SU-DHL-6 (cell line): Measurements from ENCODE around the gene EOLA1.
A peak's percentile ranks its signal among the peaks of the same experiment; 100 is the strongest.
"Not testable (repeated sequence)": the region's sequence is repeated elsewhere in the genome, so short reads cannot be mapped to it uniquely, and the experiment has no call there.

ENCODE experiments used
- H2AFZ ChIP-seq: fragments of 200-600 bp; sonication (generic); 2 replicates; pipeline ENCODE4 v1.6.1; 2014; ENCODE audit warnings: low read depth, mild to moderate bottlenecking, moderate library complexity, mixed read lengths, antibody characterized with exemption, low read length; ENCODE audit not compliant: severe bottlenecking
- H3F3A ChIP-seq: fragments of 200-600 bp; shearing (Covaris generic); 2 replicates; pipeline ENCODE4 v1.6.0; 2016; ENCODE audit warnings: antibody characterized with exemption, mild to moderate bottlenecking; ENCODE audit not compliant: insufficient read depth
- H3K27ac ChIP-seq: fragments of 200-600 bp; sonication (generic); 2 replicates; pipeline ENCODE4 v1.5.1; 2016; ENCODE audit warnings: low read depth, mild to moderate bottlenecking, low read length, moderate library complexity, mixed read lengths
- H3K27me3 ChIP-seq: fragments of 200-600 bp; sonication (generic), shearing (Covaris generic); 2 replicates; pipeline ENCODE4 v1.6.0; 2014; ENCODE audit warnings: mild to moderate bottlenecking, low read length
- H3K36me3 ChIP-seq: fragments of 200-600 bp; sonication (generic); 2 replicates; pipeline ENCODE4 v1.6.1; 2014; ENCODE audit warnings: mild to moderate bottlenecking, low read length, mixed read lengths
- H3K4me2 ChIP-seq: fragments of 300-600, 200-600 bp; shearing (Covaris generic), sonication (generic); 2 replicates; pipeline ENCODE4 v1.6.0; 2014; ENCODE audit warnings: low read length, low read depth, mild to moderate bottlenecking; ENCODE audit not compliant: poor library complexity, severe bottlenecking
- H3K4me3 ChIP-seq: fragments of 200-600 bp; sonication (generic); 2 replicates; pipeline ENCODE4 v1.5.1; 2014; ENCODE audit warnings: antibody characterized with exemption, low read length, mild to moderate bottlenecking, mixed read lengths; ENCODE audit not compliant: insufficient read depth, poor library complexity, severe bottlenecking
- H3K79me2 ChIP-seq: fragments of 200-600 bp; sonication (generic); 2 replicates; pipeline ENCODE4 v1.6.1; 2014; ENCODE audit warnings: mild to moderate bottlenecking, low read length, moderate library complexity; ENCODE audit not compliant: insufficient read depth
- H3K9ac ChIP-seq: fragments of 200-600 bp; sonication (generic); 2 replicates; pipeline ENCODE4 v1.7.0; 2014; ENCODE audit warnings: mild to moderate bottlenecking, low read length
- H3K9me2 ChIP-seq: fragments of 200-600 bp; sonication (generic); replicated peaks from 2 replicates; pipeline ENCODE4 v1.6.1; 2014; ENCODE audit warnings: low read length; ENCODE audit not compliant: insufficient read depth
- H3K9me3 ChIP-seq: fragments of 200-600 bp; sonication (generic); 2 replicates; pipeline ENCODE4 v1.6.1; 2014; ENCODE audit warnings: low read length, mixed read lengths; ENCODE audit not compliant: insufficient read depth
- H4K20me1 ChIP-seq: fragments of 200-600 bp; sonication (generic); 2 replicates; pipeline ENCODE4 v1.6.1; 2014; ENCODE audit warnings: low read depth, mild to moderate bottlenecking, antibody characterized with exemption, low read length, moderate library complexity, mixed read lengths
- EZH2phosphoT487 ChIP-seq: fragments of 200-600 bp; sonication (generic), shearing (Covaris generic); conservative IDR thresholded peaks from 2 replicates; pipeline ENCODE4 v1.6.1; 2018; ENCODE audit warnings: mild to moderate bottlenecking, antibody characterized with exemption, low read length, moderate library complexity, mixed read lengths
- TF ChIP-seq, protein P1 (sequence below): fragments of 200-600 bp; sonication (generic); IDR thresholded peaks from one replicate; pipeline ENCODE4 v1.5.1; 2017; ENCODE audit warnings: antibody characterized with exemption, mild to moderate bottlenecking, low read length, moderate library complexity; ENCODE audit not compliant: insufficient read depth, poor library complexity, severe bottlenecking

Gene EOLA1

DNA sequence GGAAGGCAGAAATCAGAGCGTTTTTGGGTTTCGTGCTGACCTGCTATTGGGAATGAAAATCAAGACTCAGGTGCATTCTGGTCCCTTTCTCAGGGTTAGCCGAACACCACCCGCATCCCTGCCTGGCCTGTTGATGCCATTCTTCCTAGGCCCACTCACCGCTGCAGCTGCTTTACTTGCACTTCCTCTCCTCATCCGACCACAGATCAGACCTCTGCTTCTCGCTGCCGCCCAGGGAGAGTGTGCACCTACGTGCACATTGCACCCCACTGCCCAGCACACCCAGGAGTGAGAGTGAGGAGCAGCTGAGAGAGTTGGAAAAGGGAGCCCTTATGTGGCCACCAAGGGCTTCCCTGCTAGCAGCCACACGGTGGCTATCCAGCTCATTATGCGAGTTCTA, 3.3 kb upstream of the EOLA1 start:
- H3K4me2 ChIP-seq, H3K9me3 ChIP-seq, H3K9ac ChIP-seq, H3K36me3 ChIP-seq, H3K4me3 ChIP-seq, H3K27ac ChIP-seq, H3F3A ChIP-seq, H3K79me2 ChIP-seq, H2AFZ ChIP-seq, H3K27me3 ChIP-seq, H3K9me2 ChIP-seq, H4K20me1 ChIP-seq: not testable (repeated sequence)

DNA sequence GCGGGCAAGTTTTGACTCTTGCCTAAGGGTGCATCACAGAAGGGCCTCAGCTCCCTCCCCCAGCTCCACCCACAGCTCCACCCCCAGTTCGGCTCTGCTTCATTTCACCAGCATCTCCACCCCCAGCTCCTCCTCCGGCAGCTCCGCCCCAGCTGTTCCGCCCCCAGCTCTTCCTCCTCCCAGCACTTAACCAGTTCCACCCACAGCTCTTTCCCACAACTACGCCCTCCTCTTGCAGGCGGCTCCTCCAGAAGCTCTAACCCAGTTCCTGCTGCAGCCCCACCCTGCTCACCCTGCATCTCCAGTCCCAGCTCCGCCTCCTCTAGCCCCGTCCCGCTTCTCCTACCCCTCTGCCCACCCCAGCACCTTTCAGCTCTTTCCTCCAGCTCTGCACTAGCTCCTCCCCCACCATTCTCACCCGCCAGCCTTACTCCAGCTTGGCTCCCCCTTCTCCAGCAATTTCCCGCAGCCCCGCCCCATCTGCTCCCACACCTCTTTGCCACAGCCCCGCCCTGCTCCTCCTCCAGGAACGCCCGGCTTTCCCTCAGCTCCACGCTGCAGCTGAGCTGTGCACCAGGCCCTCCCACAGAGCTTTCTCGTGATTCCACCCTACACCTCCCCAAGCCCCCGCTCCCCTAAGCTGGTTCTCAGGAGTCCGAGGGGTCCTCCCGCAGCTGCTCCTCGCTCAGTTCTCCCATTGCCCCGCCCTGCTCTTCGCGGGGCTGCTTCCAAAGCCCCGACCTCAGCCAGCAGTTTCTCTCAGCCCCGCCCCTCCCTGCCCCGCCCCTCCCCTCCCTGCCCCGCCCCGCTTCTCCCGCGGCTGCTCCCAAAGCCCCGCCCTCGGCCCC, 1.3 kb upstream of the EOLA1 start:
- peak overlapping the region; percentile 37; the same call in 1 of the 2 replicates for H3K27ac ChIP-seq
- TF ChIP-seq, protein P1, sequence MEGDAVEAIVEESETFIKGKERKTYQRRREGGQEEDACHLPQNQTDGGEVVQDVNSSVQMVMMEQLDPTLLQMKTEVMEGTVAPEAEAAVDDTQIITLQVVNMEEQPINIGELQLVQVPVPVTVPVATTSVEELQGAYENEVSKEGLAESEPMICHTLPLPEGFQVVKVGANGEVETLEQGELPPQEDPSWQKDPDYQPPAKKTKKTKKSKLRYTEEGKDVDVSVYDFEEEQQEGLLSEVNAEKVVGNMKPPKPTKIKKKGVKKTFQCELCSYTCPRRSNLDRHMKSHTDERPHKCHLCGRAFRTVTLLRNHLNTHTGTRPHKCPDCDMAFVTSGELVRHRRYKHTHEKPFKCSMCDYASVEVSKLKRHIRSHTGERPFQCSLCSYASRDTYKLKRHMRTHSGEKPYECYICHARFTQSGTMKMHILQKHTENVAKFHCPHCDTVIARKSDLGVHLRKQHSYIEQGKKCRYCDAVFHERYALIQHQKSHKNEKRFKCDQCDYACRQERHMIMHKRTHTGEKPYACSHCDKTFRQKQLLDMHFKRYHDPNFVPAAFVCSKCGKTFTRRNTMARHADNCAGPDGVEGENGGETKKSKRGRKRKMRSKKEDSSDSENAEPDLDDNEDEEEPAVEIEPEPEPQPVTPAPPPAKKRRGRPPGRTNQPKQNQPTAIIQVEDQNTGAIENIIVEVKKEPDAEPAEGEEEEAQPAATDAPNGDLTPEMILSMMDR, result no peak
- TF ChIP-seq EZH2phosphoT487, result no peak
- no peaks in the 10 kb centered on the region for H3K27me3 ChIP-seq
- H3K9me2 ChIP-seq, result no peaks in the 10 kb centered on the region
- no peaks in the 10 kb centered on the region for H3F3A ChIP-seq
- peak overlapping the region; percentile 41 for H2AFZ ChIP-seq
- H3K4me2 ChIP-seq, result peak overlapping the region; percentile 66
- no peaks in the 10 kb centered on the region for H3K79me2 ChIP-seq
- peak overlapping the region; percentile 57 for H3K4me3 ChIP-seq
- H3K9me3 ChIP-seq, result no peaks in the 10 kb centered on the region
- H3K36me3 ChIP-seq, result no peaks in the 10 kb centered on the region
- H4K20me1 ChIP-seq, result no peaks in the 10 kb centered on the region
- peak overlapping the region; percentile 47 for H3K9ac ChIP-seq

DNA sequence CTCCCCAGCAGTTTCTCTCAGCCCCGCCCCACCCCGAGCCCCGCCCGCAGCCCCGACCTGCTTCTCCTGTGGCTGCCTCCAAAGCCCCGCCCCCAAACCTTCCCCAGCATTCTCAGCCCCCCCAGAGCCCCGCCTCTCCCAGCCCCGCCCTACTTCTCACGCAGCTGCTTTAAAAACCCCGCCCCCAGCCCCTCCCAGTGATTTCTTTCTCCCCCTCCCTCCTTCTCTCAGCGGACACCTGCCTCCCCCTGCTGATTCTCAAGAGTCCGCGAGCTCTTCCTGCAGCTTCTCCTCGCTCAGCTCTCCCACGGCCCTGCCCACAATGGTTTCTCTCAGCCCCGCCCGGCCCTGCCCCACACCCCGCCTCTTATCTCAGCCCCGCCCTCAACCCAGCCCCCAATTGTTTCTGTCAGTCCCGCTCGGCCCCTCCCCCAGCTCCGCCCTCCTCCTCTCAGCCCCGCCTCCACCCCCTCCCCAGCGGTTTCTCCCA, 636 bp upstream of the EOLA1 start:
- H3K79me2 ChIP-seq, result no peaks in the 10 kb centered on the region
- H3K27me3 ChIP-seq, result no peaks in the 10 kb centered on the region
- H4K20me1 ChIP-seq, result no peaks in the 10 kb centered on the region
- H2AFZ ChIP-seq, result peak overlapping the region; percentile 43
- H3K9me3 ChIP-seq, result no peaks in the 10 kb centered on the region
- peak overlapping the region; percentile 83 for H3K27ac ChIP-seq
- H3K36me3 ChIP-seq, result no peaks in the 10 kb centered on the region
- peak overlapping the region; percentile 68 for H3K4me2 ChIP-seq
- peak overlapping the region; percentile 87 for H3K4me3 ChIP-seq
- no peaks in the 10 kb centered on the region for H3F3A ChIP-seq
- no peaks in the 10 kb centered on the region for H3K9me2 ChIP-seq
- H3K9ac ChIP-seq, result peak overlapping the region; percentile 84
- TF ChIP-seq, protein P1, result no peak
- TF ChIP-seq EZH2phosphoT487, result no peak

DNA sequence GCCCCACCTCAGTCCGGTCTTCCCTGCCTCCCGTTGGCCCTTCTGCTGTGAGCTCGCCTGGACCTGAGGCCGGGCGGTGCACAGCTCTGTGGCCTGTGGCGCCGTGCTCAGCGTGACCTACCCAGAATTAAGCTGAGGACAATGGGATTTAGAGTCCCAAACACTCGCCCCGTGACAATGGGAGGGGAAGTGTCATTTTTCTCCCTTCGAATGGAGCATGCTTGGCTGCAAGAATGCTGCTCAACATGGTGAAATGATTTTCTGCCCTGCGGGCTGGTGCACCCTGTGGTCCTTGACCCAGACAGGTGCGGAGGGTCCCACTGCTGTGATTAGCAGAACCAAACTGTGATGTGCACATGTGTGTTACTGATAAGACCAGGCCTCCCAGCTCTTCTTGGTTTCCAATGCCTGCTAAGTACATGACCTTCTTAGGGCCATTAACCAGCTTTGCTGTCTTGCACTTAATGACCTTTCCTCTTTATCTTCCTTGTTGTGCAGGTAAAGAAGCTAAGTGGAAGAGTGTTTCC, 772 bp downstream of the EOLA1 start:
- H3K36me3 ChIP-seq, result no peaks in the 10 kb centered on the region
- no peaks in the 10 kb centered on the region for H4K20me1 ChIP-seq
- peak overlapping the region; percentile 87 for H3K4me3 ChIP-seq
- no peak overlapping the region for H2AFZ ChIP-seq
- no peaks in the 10 kb centered on the region for H3F3A ChIP-seq
- H3K9ac ChIP-seq, result peak overlapping the region; percentile 84
- H3K9me2 ChIP-seq, result no peaks in the 10 kb centered on the region
- TF ChIP-seq, protein P1, result no peak
- no peak for TF ChIP-seq EZH2phosphoT487
- H3K9me3 ChIP-seq, result no peaks in the 10 kb centered on the region
- H3K27me3 ChIP-seq, result no peaks in the 10 kb centered on the region
- H3K79me2 ChIP-seq, result no peaks in the 10 kb centered on the region
- no peak overlapping the region for H3K27ac ChIP-seq
- peak overlapping the region; percentile 68 for H3K4me2 ChIP-seq

DNA sequence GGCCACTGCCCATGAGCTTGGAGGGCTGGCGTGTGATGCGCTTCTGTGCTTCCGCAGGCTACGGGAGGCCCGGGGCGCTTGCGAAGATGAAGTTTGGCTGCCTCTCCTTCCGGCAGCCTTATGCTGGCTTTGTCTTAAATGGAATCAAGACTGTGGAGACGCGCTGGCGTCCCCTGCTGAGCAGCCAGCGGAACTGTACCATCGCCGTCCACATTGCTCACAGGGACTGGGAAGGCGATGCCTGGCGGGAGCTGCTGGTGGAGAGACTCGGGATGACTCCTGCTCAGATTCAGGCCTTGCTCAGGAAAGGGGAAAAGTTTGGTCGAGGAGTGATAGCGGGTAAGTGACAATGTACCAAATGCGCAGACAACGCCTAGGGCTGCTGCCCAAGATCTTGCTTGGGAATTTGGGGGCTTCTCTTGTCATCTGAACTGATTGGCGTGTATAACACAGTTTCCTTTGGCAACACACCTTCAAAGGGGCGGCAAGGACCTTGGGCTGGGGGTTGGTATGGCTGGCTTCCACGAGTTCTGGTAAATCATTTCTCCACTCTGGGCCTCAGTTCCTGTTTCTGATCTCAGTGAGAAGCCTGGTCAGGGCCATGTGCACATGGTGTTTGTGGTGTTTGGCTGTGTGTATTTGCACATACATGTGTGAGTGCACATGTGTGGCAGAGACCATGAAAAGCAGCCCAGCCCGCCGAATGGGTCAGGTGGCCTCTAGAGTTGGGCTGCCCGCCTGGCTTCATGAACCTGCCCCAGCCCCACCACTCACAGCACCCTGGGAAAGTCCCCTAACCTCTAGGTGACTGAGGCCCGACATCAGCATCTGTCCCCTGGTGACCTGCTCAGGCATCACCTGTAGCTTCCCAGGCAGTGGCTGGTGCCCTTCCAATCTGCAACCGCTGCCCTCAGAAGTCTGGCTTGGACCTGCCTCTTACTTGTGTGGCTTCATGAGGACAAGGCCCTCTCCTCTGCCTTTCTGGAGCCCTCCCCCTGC, 5.0 kb downstream of the EOLA1 start:
- not testable (repeated sequence) for H3K4me2 ChIP-seq, H3K9me2 ChIP-seq, H3F3A ChIP-seq, H3K9me3 ChIP-seq, H3K36me3 ChIP-seq, H4K20me1 ChIP-seq, H3K4me3 ChIP-seq, H2AFZ ChIP-seq, H3K9ac ChIP-seq, H3K27ac ChIP-seq, H3K27me3 ChIP-seq, H3K79me2 ChIP-seq
